NCI-H345 treated with DMSO at 0.1 percent for 48 hours (cell line): ENCODE results near the gene TMEM108.

Source experiments
- DNase-seq: peaks from one replicate; lab custom pipeline; 2025; ENCODE audit not compliant: unreplicated experiment; lab: John Stamatoyannopoulos, UW

The TMEM108 gene

DNA sequence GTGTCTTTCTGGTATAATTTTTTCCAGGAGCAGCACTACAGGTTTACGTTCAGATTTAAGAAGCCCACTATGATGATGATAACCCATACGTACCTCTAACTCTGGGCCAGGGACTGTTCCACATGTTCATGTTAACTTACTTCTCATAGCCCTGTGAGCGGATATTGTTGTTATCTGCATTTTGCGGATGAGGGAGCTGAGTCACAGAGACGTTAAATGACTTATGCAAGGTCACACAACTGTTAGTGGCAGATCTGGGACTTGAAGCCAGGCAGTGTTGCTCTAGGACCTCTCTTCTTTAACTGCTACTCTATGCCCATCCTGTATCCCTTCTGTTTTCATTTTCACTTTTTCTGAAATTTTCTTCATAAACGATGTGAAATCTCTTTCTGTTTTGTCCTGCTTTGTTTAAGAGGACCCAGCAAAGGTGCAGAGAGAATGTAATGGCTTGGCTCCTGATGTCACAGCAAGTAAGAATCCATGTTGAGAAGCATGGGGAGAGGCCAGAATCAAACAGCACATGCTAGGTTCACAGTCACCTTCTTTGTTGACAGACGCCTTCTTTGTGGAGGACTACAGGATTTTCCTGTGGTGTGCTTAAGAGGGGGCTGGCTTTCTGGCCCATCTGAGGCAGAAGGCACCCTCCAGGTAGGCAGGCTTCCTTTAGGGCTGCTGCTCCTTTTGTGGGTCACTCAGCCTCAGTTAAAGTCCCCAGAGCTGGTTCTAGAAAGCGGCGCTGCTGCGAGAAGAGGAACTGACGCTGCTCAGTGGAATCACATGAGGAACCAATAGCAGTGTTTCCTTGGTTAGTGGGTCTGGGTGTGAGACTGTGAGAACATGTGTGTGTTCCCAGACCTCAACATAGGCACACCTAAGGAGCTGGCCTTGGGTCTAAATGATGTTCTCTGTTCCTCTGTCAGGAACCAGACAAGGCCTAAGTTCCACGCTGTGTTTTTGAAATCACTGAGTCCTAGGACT is 121.6 kb downstream of the TMEM108 start:
- DNase-seq, result no peak

DNA sequence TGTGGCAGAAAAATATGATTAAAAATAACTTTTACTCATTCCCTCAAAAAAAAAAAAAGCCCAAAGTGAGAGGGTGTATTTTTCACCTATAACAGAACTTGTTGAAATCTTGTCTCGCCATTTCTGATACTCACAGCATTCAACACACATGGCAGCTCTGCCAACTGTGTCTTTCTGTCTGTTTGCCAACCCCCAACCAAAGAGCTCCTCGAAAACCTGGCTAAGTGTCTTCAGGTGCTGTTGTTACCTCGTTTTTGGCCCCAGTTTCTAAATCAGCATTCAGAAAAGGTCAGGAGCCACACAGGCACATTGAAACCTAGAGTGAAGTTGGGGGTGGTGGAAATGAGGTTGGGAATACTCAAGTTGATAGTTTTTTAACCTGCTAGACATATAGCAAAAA is 123.5 kb downstream of the TMEM108 start:
- DNase-seq, result no peak

DNA sequence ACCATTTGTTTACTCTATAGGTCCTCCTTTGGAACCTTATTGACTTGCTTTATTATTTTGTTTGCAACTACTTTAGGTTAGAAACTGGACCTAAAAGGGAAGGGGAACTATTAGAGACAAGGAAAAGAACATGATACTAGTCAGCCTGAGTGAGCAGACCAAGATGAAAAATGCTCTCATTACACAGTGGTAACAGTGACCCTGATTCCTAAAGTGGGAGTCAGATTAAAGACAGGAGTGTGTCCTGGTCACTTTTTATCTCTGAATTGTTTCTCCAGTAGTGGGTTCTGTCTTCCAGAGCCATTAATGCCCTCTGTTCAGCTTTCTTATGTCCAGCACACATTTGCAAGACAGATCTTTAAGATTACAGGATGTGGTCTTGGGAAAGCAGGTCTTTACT is 124.1 kb downstream of the TMEM108 start:
- DNase-seq, result no peak

DNA sequence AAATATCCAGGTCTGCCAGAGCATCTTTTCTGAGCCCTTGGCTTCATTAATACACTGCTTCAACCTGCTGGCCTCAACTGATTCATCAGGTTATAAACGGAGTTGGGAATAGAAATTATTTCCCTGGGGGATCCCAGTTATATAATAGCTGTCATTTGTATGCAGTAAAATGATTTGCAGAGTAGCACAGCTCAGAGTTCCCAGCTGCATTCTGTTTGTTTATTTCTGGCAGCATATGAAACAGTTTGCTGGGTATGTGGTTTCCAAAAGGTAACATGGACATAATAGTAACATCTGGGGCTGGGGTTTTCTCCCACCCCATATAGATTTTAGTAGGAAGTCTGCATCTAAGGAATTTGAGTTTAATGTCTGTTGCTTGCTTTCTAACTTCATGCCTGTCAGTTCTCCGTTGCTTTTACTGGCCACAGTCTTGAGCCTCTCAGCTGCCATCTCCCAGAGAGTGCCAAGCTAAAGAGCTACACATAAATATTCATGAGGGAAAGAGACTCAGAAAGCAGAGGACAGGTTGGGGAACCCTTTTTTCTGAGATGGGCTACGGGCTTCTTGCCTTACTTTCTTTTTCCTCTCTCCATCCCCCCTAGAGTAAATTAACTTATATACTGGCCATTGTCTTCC is 124.6 kb downstream of the TMEM108 start:
- DNase-seq, result no peak

DNA sequence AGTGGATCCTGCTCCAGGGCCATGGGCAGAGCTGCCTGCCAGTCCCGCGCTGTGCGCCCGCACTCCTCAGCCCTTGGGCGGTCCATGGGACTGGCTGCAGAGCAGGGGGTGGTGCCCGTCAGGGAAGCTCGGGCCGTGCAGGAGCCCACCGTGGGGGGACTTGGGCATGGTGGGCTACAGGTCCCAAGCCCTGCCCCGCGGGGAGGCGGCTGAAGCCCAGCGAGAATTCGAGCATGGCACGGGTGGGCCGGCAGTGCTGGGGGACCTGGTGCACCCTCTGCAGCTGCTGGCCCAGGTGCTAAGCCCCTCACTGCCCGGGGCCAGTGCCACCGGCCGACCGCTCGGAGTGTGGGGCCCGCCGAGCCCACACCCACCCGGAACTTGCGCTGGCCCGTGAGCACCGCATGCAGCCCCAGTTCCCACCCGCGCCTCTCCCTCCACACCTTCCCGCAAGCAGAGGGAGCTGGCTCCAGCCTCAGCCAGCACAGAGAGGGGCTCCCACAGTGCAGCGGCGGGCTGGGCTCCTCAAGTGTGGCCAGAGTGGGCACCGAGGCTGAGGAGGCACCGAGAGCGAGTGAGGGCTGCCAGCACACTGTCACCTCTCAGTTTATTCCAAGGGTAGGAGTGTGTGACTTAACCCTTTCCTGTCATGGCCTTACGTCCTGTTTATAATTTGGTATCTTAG is 129.3 kb downstream of the TMEM108 start:
- DNase-seq, result no peak

DNA sequence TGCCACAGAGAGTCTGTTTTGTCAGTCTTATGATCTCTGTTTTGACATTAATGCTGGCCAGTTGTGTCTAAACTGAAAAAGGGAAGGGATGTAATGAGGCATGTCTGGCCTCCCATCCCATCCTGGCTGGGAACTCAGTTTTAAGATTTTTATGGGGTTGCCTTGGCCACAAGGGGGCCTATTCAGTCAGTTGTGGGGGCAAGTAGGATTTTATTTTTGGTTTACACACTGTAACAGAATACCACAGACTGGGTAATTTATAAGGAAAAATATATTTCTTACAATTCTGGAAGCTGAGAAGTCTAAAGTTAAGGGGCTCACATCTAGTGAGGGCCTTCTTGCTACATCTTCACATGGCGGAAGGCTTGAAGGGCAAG is 129.8 kb downstream of the TMEM108 start:
- no peak for DNase-seq

DNA sequence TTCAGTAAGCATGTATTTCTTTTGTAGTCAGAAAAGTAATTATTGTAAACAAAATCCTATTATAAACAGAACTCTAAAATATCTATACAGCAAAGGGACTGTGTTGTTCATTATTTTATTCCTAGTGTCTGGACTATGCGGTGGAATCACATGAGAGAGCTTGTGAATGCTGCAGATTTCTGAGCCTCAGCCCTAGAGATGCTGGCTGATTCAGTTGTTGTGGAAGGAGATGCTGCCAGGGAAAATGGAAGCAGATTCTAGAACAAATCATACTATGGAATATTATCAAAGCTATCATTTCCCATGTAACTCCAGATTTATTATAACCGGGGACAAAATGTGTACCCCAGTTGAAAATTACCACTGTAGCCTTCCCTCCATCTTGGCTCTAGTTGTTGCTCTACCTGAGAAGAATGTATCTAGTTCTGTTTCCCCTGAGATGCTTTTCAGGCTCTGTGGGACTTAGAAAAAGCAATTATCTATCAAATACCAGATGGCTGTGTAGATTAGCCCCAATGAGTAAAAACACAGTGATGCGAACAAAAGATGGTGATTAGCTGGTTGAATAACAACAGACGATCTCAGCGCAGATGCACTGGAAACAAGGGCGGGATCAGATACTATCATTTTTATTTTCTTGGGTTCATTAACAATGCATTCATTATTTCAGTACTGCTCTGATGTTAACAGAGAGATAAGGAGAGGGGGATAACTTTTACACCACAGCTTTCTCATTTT is 131.3 kb downstream of the TMEM108 start:
- no peak for DNase-seq

DNA sequence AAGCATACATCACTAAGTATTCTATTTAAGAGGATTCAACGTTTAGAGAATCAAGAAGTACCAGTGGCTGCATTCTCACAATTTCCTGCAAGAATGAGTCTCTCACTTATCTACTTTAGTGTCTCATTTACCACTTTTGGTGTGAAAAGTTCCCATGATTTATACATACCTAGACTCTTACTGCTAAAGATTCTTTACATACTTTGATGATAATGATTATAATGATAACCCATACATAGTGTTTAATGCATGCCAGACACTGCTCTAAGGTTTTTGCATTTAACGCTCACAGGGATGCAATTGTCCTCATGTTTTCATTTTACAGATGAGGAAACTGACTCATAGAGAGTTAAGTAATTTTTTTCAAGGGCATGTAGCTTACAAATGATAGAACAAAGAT is 133.6 kb downstream of the TMEM108 start:
- no peak for DNase-seq

DNA sequence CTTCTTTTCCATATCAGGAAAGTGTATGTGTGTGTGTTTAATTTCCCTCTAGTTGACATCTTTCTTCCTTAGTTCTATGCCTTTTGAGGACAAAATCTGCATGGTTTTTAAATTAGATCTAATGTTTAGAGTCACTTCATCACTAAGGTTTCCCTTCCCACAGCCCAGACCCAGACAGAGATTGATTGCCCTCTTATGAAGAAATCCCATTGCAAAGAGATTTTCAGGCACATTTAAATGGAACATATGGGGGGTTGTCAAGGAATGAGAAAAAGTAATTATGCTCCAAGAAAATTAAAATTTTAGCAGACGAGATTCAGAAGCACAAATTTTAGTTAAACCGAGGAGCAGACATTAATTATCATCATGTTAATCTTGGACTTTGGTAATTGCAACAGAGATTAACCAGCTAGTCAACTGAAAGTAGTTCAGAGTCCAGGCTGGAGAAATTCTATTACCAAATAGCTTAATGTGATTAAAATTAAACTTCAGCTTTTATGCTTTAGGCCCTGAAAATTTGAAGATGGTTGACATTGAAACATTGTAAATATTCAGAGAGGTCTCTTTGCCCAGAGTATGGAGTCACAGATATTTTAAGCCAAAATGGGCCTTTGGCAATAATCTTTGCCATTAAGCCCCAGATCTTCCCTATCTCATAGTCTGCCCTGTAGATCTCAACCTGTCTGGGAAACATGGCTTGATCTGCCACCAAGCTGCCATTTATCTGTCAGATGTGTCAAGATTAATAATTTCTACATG is 143.4 kb downstream of the TMEM108 start:
- no peak for DNase-seq

DNA sequence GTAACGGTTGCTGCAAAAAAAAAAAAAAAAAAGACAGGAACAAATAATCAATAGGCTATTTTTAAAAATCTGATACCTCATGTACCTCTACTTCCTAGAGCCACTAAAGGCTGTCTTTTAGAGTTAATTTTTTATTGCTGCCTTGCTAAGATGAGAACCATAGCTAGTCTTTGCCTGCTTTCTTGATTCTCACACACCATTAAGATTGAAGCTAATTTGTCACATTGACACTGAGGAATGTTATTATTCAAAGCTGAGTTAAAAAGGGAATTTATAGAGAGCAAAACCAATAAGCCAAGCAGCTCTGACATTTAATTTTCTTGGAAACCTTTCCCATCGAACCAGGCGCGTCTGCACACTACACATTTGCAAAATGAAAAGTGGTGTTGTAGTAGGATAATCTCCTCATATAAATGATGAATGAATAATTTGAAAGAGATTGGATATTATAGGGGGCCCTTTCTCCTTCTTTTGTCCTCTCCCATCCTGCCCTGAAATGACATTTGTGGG is 149.7 kb downstream of the TMEM108 start:
- no peak for DNase-seq

DNA sequence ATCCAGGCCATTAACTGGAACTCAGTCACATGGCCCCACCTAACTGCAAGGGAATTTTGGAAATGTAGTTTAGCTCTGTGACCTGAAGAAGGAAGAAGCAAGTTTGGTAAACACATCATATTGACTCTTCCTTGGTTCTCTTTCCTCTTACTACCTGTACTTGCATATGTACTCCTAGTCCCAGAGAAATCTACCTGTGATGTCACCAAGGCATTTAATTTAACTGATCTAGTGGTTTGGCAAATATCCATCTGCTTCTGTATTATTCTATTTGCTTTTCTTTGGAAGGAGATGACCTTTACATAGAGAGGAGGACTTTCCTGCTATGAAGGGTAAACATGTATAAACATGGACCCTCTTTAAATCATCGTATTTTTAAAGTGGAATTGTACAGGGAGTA is 150.8 kb downstream of the TMEM108 start:
- DNase-seq, result peak; percentile 20

DNA sequence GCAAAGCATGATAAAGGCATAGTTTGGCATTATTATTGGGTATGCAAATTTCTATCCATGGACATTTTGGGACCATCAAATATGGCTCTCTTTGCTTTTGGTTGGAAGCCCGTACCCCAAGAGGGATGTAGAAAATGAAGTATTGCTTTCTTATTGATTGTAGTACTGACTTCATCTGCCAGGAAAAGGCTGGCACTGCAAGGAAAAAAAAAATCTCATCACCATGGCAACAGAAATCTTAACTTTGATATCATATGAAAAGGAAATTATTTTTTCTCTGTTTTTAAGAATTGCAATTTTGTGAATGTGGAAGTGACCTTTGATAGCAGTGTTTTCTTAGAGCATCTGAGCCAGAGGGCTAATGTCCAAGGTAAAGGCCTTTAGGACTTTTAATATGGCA is 151.7 kb downstream of the TMEM108 start:
- no peak for DNase-seq

DNA sequence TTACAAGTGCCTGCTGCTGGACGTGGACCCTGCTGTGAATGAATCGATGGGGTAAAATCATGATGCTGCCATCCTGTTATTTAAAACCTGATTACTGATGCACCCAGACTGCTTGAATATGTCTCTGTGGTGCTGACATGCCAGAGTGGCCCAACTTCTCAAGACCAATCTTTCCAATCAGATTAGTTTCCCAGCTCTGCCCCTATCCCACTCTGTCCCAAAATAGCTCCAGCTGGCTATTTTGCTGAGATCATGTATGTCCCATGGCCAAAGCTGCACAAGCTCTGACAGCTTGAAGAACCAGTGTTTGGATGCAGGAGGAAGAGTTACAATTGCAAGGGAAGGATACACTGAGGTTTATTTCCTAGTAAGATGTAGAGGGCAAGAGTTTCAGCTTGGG is 153.6 kb downstream of the TMEM108 start:
- no peak for DNase-seq

DNA sequence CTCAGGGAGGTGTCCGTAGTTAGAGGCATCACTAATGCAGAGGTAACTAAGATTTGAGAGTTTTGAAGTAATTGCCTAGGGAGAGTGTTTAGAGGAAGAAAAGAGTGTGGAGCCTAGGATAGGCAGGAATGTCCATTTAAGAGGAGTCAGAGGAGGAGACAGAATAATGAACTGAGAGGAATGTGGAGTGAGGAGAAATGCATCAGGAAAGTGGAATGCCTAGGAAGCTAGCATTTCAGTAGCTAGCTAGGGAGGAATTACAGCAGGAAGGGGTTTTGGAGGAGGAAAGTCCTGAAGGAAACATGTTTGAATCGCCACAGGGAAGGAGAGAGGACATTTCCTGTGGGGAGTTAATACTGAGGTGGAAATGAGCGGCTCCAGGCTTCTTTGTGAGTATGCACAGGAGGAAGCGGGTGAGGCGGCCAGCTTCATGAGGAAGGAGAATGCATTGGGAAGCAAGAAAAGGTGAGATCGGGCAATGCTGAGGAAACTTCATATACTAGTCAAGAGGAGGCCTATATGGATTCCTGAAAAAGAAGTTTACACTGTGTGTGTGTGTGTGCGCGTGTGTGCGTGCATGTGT is 154.3 kb downstream of the TMEM108 start:
- DNase-seq, result no peak

DNA sequence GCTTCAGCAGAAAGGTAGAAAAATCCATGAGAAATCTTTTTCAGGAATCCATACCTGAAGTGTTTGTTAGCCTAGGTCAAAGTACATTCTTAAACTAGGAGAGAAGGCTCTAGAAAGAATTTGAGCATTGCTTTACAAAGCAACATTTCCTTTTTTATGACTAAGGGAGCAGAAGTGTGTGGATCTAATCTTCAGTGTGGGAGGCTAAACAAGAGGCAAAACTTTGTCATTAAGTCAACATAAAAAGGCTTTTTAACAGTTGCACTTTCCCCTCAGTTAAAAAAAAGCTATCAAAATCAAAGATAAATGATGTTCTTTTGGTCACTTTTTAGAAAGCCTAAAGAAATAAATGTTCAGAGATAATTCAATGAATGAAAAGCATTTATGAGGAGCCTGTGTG is 154.8 kb downstream of the TMEM108 start:
- DNase-seq, result no peak

DNA sequence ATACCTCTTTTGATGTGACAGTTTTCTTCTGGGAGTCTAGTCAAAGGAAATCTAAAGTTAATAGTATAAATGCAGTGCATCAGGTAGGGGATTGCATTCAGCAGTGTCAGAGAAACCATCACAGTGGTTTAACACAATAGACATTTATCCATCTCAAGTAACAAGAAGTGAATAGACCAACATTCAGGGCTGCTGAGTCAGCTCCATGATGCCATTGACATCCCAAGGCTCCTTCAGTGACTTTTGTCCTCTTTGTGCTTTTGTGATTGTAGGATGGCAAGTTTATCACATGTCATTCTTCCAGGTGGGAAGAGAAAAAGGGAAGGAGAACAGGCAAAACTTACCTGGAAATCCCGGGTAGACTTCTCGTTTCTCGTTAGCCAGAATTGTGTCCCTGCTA is 158.3 kb downstream of the TMEM108 start:
- DNase-seq, result no peak

DNA sequence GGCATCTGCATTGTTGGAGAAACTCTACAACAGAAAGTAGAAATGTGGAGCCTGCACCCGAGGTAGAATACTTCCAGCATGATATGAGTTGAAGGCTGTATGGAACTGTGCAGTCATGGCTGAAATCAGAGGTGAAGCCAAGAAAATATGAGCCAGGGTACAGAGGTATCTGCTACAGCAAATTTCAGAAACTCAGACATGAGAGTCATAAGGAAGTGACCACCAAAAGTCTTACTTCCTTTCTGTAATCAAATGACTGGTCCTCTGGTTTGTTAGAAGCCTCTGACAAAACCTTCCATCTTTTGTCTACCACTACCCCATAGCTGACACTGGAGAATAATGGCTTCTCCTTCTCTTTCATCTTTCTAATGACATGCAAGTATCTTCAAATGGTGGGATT is 159.4 kb downstream of the TMEM108 start:
- no peak for DNase-seq

DNA sequence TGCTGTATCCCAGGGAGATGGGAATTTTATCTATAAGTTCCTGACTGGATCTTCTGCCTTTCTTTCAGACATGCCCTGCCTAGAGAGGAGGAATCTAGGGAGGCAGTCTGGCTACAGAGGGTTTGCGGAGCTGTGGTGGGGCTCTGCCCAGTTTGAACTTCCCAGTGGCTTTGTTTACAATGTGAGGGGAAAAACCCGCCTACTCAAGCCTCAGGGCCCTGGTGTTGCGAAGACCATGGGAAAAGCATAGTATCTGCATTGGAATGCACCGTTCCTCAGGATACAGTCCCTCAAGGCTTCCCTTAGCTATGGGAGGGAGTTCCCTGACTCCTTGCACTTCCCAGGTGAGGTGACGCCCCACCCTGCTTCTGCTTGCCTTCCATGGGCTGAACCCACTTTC is 168.7 kb downstream of the TMEM108 start:
- DNase-seq, result no peak

DNA sequence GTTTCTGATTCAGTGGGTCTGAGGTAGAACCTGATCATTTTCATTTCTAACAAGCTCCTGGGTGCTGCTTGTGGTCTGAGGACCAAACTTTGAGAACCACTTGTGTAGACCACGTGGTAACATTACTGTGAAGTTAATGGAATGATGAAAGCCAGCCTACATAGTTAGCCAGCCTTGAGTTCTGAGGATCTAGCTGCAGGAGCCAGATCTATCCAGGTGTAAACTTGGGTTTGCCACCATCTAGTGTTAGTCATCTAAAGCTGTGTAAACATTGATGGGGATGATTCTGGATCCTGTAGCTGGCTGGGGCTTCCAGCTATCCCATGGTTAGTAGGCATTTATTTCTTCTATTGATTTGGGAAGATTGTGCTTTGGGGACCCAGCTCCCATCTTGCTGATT is 170.0 kb downstream of the TMEM108 start:
- no peak for DNase-seq
